AG08395 (cell line): ENCODE data around the gene HMGB1.

Experiments
- DNase-seq: peaks from one replicate; pipeline ENCODE4 v3.0.0; 2012; ENCODE audit warnings: mixed read lengths, low spot score

The HMGB1 gene

GRCh38 chr13:30465593-30466357, at the start of gene HMGB1:
Gene HMGB1, minus strand, starts transcription at chr13:30465936. Its CDS starts 2,256 bp downstream, at chr13:30463680.
- DNase-seq, result peak; percentile 99

GRCh38 chr13:30510811-30511371, 45.2 kb upstream of the HMGB1 start:
- no peak for DNase-seq

- DNase-seq, result no peak
Observed at GRCh38 chr13:30510091-30510490, 44.4 kb upstream of the HMGB1 start.

- DNase-seq, result no peak
Observed at GRCh38 chr13:30509254-30510050, 43.7 kb upstream of the HMGB1 start.

- no peak for DNase-seq
Observed at GRCh38 chr13:30504081-30504480, 38.3 kb upstream of the HMGB1 start.

- DNase-seq, result no peak
Observed at GRCh38 chr13:30502237-30502636, 36.5 kb upstream of the HMGB1 start.

GRCh38 chr13:30499338-30499737, 33.6 kb upstream of the HMGB1 start:
- no peak for DNase-seq

GRCh38 chr13:30496147-30496546, 30.4 kb upstream of the HMGB1 start:
- no peak for DNase-seq

- DNase-seq, result no peak
Observed at GRCh38 chr13:30495746-30496145, 30.0 kb upstream of the HMGB1 start.

- DNase-seq, result no peak
Observed at GRCh38 chr13:30493658-30494381, 28.1 kb upstream of the HMGB1 start.

GRCh38 chr13:30487075-30487470, 21.3 kb upstream of the HMGB1 start:
- no peak for DNase-seq

GRCh38 chr13:30486230-30487074, 20.7 kb upstream of the HMGB1 start:
- DNase-seq, result no peak

GRCh38 chr13:30481241-30481760, 15.6 kb upstream of the HMGB1 start:
- DNase-seq, result no peak

- no peak for DNase-seq
Observed at GRCh38 chr13:30480292-30480950, 14.7 kb upstream of the HMGB1 start.

GRCh38 chr13:30479883-30480219, 14.1 kb upstream of the HMGB1 start:
- no peak for DNase-seq

- DNase-seq, result no peak
Observed at GRCh38 chr13:30479154-30479882, 13.6 kb upstream of the HMGB1 start.

GRCh38 chr13:30477346-30478195, 11.8 kb upstream of the HMGB1 start:
- no peak for DNase-seq

GRCh38 chr13:30473675-30474074, 7.9 kb upstream of the HMGB1 start:
- no peak for DNase-seq

- DNase-seq, result no peak
Observed at GRCh38 chr13:30466841-30467252, 1.1 kb upstream of the HMGB1 start.
